HCT116 (cell line): Measurements from ENCODE around the gene CFAP410. TPM values are rescaled to one million over a fixed set of nuclear protein-coding genes. Genes with fewer than 3 reads are reported as not detected.

ENCODE experiments used
- ATAC-seq: fragments of 200-7000 bp; cut with Tn5 transposase; 2 replicates; pipeline ENCODE4 v1.9.1; 2020; ENCODE audit warnings: mild to moderate bottlenecking, moderate library complexity
- BruUV-seq: library from RNA; stranded (reverse); fragments of 400-500 nt; replicated peaks from 2 replicates; lab custom pipeline; 2021; lab: Mats Ljungman, UMichigan
- CTCF ChIA-PET: fragments of 300-600 bp; sonication (Branson Sonifier 250); formaldehyde crosslinking; loops from one replicate; lab custom pipeline; 2021; ENCODE audit warnings: antibody characterized with exemption; lab: Charles Lee
- POLR2A ChIA-PET: fragments of 300-600, 350-600 bp; sonication (Branson Sonifier 250); formaldehyde crosslinking; loops from one replicate; lab custom pipeline; 2021; ENCODE audit warnings: antibody characterized with exemption; lab: Charles Lee
- RAD21 ChIA-PET, 2 experiments: fragments of 300-600 bp; sonication (Branson Sonifier 250); formaldehyde crosslinking; loops; one replicate each; lab custom pipeline; 2023; ENCODE audit warnings: low total read pairs in 2 of 2; ENCODE audit not compliant: uncharacterized antibody in 2 of 2, unreplicated experiment in 2 of 2, low non-redundant PET in 1 of 2; lab: Charles Lee
- DNase-seq: peaks from one replicate; pipeline ENCODE4 v3.0.0-alpha.2; 2010; ENCODE audit warnings: low read depth, low spot score
- H2AFZ ChIP-seq: fragments of 200-600 bp; shearing (Covaris generic), sonication (generic); 2 replicates; pipeline ENCODE4 v1.6.1; 2017; ENCODE audit warnings: low read depth, mixed run types, mixed read lengths, antibody characterized with exemption, low read length; ENCODE audit not compliant: poor library complexity, severe bottlenecking
- H3K27ac ChIP-seq: 2 replicates; pipeline ENCODE4 v1.5.1; 2012; ENCODE audit warnings: low read depth, low read length
- H3K27me3 ChIP-seq: fragments of 200-600 bp; sonication (generic); 2 replicates; pipeline ENCODE4 v1.6.1; 2016; ENCODE audit warnings: mixed run types, low read length, mixed read lengths; ENCODE audit not compliant: insufficient read depth
- H3K36me3 ChIP-seq, 2 experiments: fragments of 200-500 bp in 1 of 2; fragments of 200-600 bp in 1 of 2; sonication (Bioruptor generic) in 1 of 2; sonication (generic) in 1 of 2; 2 replicates each; pipeline versions ENCODE4 v1.5.1 to v1.6.1; 2014 to 2016; ENCODE audit warnings: low read length in 2 of 2, inconsistent platforms in 1 of 2, mixed read lengths in 1 of 2, mixed run types in 1 of 2; ENCODE audit not compliant: insufficient read depth in 2 of 2, control insufficient read depth in 1 of 2
- H3K4me1 ChIP-seq, 2 experiments: fragments of 200-600 bp in 1 of 2; sonication (generic) in 1 of 2; 2 replicates each; pipeline versions ENCODE4 v1.5.1 to v1.6.1; 2012 to 2017; ENCODE audit warnings: low read length in 2 of 2, inconsistent platforms in 1 of 2, mild to moderate bottlenecking in 1 of 2, mixed read lengths in 1 of 2, mixed run types in 1 of 2, moderate library complexity in 1 of 2; ENCODE audit not compliant: insufficient read depth in 2 of 2, control insufficient read depth in 1 of 2
- H3K4me2 ChIP-seq: fragments of 200-600 bp; sonication (generic); 2 replicates; pipeline ENCODE4 v1.6.1; 2017; ENCODE audit warnings: mixed run types, low read length, mixed read lengths
- H3K4me3 ChIP-seq, 2 experiments: fragments of 200-600 bp in 1 of 2; sonication (generic) in 1 of 2; replicated peaks in 1 of 2; 2 replicates each; pipeline ENCODE4 v1.5.1; 2011 to 2016; ENCODE audit warnings: low read length in 2 of 2, control low read depth in 1 of 2, low read depth in 1 of 2, mild to moderate bottlenecking in 1 of 2, mixed read lengths in 1 of 2, mixed run types in 1 of 2
- H3K79me2 ChIP-seq: fragments of 200-600 bp; sonication (generic); 2 replicates; pipeline ENCODE4 v1.6.1; 2017; ENCODE audit warnings: mild to moderate bottlenecking, mixed run types, low read length, moderate library complexity, mixed read lengths; ENCODE audit not compliant: insufficient read depth
- H3K9ac ChIP-seq: fragments of 200-600 bp; sonication (generic); 2 replicates; pipeline ENCODE4 v1.6.1; 2016; ENCODE audit warnings: low read length, mixed read lengths
- H3K9me2 ChIP-seq: fragments of 200-600 bp; sonication (generic), shearing (Covaris generic); 2 replicates; pipeline ENCODE4 v1.6.1; 2017; ENCODE audit warnings: mixed run types, mild to moderate bottlenecking, moderate library complexity; ENCODE audit not compliant: insufficient read depth
- H3K9me3 ChIP-seq, 2 experiments: fragments of 200-500 bp in 1 of 2; fragments of 200-600 bp in 1 of 2; sonication (Bioruptor generic) in 1 of 2; sonication (generic) in 1 of 2; 2 replicates each; pipeline ENCODE4 v1.6.1; 2014 to 2017; ENCODE audit warnings: low read length in 2 of 2, mixed read lengths in 2 of 2, inconsistent platforms in 1 of 2, low read depth in 1 of 2, mild to moderate bottlenecking in 1 of 2, mixed run types in 1 of 2, moderate library complexity in 1 of 2; ENCODE audit not compliant: control insufficient read depth in 1 of 2, insufficient read depth in 1 of 2
- H4K20me1 ChIP-seq: fragments of 200-600 bp; sonication (generic), shearing (Covaris generic); 2 replicates; pipeline ENCODE4 v1.6.1; 2017; ENCODE audit warnings: mixed run types, mild to moderate bottlenecking, moderate library complexity; ENCODE audit not compliant: insufficient read depth
- EGR1 ChIP-seq: IDR thresholded peaks from 2 replicates; pipeline ENCODE4 v1.6.1; 2012; ENCODE audit warnings: low read depth
- ELF1 ChIP-seq: IDR thresholded peaks from 2 replicates; pipeline ENCODE4 v1.6.1; 2012; ENCODE audit warnings: low read depth, borderline replicate concordance
- EZH2 ChIP-seq: fragments of 200-600 bp; sonication (generic); IDR thresholded peaks from 2 replicates; pipeline ENCODE4 v1.6.1; 2017; ENCODE audit warnings: antibody characterized with exemption, mixed run types
- POLR2A ChIP-seq: IDR thresholded peaks from 2 replicates; pipeline ENCODE4 v1.7.0; 2011; ENCODE audit warnings: borderline replicate concordance; ENCODE audit not compliant: insufficient read depth, insufficient read length; ENCODE audit errors: extremely low read depth
- SIN3A ChIP-seq: IDR thresholded peaks from 2 replicates; pipeline ENCODE4 v1.6.1; 2012; ENCODE audit warnings: low read depth
- SRF ChIP-seq: IDR thresholded peaks from 2 replicates; pipeline ENCODE4 v1.6.1; 2012; ENCODE audit warnings: low read depth
- YY1 ChIP-seq: IDR thresholded peaks from 2 replicates; pipeline ENCODE4 v1.6.1; 2011; ENCODE audit warnings: low read length, low read depth, moderate library complexity, mild to moderate bottlenecking; ENCODE audit not compliant: insufficient replicate concordance; ENCODE audit errors: extremely low read depth
- ZNF274 ChIP-seq: fragments of 200-500 bp; sonication (Bioruptor generic); IDR thresholded peaks from 2 replicates; pipeline ENCODE4 v1.6.1; 2014; ENCODE audit warnings: mild to moderate bottlenecking, low read depth, low read length, inconsistent platforms
- intact Hi-C: fragments of 100-400 bp; cut with micrococcal nuclease; formaldehyde crosslinking; loops from 2 replicates; pipeline ENCODE4 v1.10.0; 2022
- total RNA-seq: library from RNA; stranded (reverse); gene quantifications from one replicate; pipeline ENCODE4 v1.2.1, GENCODE V29; 2021; ENCODE audit not compliant: unreplicated experiment
- TF ChIP-seq, protein P1 (sequence below): IDR thresholded peaks from 2 replicates; pipeline ENCODE4 v1.6.1; 2012
- TF ChIP-seq, protein P2 (sequence below), 3 experiments: fragments of 200-600 bp in 1 of 3; sonication (generic) in 1 of 3; IDR thresholded peaks in 2 of 3; conservative IDR thresholded peaks in 1 of 3; 2 replicates each; pipeline ENCODE4 v1.5.1; 2012 to 2017; ENCODE audit warnings: low read depth in 2 of 3, low read length in 2 of 3, antibody characterized with exemption in 1 of 3, borderline replicate concordance in 1 of 3, control low read depth in 1 of 3, mild to moderate bottlenecking in 1 of 3, mixed read lengths in 1 of 3, mixed run types in 1 of 3, moderate library complexity in 1 of 3; ENCODE audit not compliant: insufficient read depth in 1 of 3
- TF ChIP-seq, protein P3 (sequence below): IDR thresholded peaks from 2 replicates; pipeline ENCODE4 v1.6.1; 2012; ENCODE audit warnings: low read depth
- TF ChIP-seq, protein P4 (sequence below): IDR thresholded peaks from 2 replicates; pipeline ENCODE4 v1.6.1; 2012

Gene CFAP410
- total RNA-seq, 1 experiment from 2014 or later: 15.3 TPM

DNA sequence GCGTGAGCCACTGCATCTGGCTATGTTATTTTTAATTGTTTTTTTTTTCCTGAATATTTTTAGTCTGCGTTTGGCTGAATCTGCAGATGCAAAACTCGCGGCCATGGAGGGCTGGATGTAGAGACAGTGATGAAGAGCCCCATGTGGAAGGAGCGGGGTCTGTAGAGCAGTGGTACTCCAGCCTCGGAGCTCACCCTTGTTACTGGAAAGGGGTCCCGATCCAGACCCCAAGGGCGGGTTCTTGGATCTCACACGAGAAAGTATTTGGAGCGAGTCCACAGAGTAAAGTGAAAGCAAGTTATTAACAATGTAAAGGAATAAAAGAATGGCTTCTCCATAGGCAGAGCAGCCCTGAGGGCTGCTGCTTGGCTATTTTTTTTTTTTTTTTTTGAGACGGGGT, 17.0 kb upstream of the CFAP410 start:
- TF ChIP-seq, protein P1, sequence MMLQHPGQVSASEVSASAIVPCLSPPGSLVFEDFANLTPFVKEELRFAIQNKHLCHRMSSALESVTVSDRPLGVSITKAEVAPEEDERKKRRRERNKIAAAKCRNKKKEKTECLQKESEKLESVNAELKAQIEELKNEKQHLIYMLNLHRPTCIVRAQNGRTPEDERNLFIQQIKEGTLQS: no peak
- TF ChIP-seq EGR1 (no peak), EZH2 (no peak)
- Histone ChIP-seq H3K36me3 (no peaks in the 10 kb centered on the region), H3K4me2 (no peak overlapping the region), H3K4me3 (no peak overlapping the region), H3K27ac (no peak overlapping the region), H3K79me2 (no peaks in the 10 kb centered on the region), H3K9me3 (no peaks in the 10 kb centered on the region), H4K20me1 (no peaks in the 10 kb centered on the region), H3K27me3 (no peaks in the 10 kb centered on the region), H3K9me2 (no peaks in the 10 kb centered on the region), H3K9ac (no peak overlapping the region), H2AFZ (no peak overlapping the region), H3K4me1 (no peaks in the 10 kb centered on the region)
- no peak for DNase-seq
- CTCF ChIA-PET: no interaction called here
- RAD21 ChIA-PET: no interaction called here
- no TSS peak for BruUV-seq
- intact Hi-C loops: no loop called here
- POLR2A ChIA-PET: no interaction called here
- ATAC-seq: no peak

DNA sequence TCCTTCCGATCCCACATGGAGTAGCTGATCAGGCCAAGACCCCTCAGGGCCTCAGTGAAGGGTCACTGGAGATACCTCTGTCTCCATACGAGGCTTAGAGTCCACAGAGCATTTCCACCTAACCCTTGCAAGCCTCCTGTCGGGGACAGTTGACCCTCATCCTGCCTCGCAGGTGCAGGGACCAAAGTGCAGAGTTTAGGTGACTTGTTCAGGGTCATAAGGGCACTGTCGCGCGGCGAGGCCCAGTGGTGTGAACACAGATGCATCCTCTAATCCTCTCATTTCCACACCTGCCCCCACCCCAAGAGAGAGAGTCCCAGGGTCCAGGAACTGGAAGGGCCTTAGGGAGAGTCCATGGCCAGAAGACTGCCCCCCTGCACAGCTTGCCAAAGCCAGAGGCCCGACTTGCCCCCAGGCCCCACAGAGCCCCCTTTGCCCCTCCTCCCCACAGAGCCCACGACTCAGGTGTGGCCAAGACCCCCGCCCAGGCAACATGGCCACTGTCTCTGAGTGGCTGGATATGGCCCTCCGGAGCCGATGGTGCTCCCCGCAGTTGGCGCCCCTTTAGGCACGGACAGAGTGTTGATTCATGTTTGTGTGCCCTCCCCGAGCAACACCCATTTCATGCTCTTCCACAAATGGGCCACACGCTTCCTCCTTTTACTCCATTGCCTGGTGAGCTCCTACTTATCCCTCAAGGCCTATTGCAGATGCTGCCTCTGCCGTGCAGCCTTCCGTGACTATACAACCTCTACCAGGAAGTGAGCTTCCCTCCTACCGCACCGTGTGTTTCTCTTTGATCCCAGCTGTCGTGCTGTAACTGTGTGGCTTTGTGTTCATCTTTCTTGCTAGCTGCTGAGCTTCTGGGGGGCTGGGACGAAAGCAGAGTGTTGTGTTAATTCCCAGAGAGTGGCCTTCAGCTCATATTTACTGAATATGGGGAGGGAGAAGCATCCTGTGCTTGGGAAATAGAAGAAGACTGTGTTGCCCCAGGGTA, 15.9 kb upstream of the CFAP410 start:
- no peak overlapping the region for H2AFZ ChIP-seq
- H3K27ac ChIP-seq: no peak overlapping the region
- no peaks in the 10 kb centered on the region for H3K27me3 ChIP-seq
- no TSS peak for BruUV-seq
- ChIA-PET RAD21 (no interaction called here), CTCF (no interaction called here), POLR2A (no interaction called here)
- DNase-seq (no peak), ATAC-seq (no peak)
- H3K9ac ChIP-seq: no peak overlapping the region
- H3K79me2 ChIP-seq: no peaks in the 10 kb centered on the region
- H3K9me2 ChIP-seq: no peaks in the 10 kb centered on the region
- no peaks in the 10 kb centered on the region for H3K36me3 ChIP-seq
- H3K4me1 ChIP-seq: no peaks in the 10 kb centered on the region
- H3K9me3 ChIP-seq: no peaks in the 10 kb centered on the region
- no peaks in the 10 kb centered on the region for H4K20me1 ChIP-seq
- H3K4me2 ChIP-seq: no peak overlapping the region
- H3K4me3 ChIP-seq: no peak overlapping the region
- intact Hi-C loops: no loop called here
- TF ChIP-seq, protein P2, sequence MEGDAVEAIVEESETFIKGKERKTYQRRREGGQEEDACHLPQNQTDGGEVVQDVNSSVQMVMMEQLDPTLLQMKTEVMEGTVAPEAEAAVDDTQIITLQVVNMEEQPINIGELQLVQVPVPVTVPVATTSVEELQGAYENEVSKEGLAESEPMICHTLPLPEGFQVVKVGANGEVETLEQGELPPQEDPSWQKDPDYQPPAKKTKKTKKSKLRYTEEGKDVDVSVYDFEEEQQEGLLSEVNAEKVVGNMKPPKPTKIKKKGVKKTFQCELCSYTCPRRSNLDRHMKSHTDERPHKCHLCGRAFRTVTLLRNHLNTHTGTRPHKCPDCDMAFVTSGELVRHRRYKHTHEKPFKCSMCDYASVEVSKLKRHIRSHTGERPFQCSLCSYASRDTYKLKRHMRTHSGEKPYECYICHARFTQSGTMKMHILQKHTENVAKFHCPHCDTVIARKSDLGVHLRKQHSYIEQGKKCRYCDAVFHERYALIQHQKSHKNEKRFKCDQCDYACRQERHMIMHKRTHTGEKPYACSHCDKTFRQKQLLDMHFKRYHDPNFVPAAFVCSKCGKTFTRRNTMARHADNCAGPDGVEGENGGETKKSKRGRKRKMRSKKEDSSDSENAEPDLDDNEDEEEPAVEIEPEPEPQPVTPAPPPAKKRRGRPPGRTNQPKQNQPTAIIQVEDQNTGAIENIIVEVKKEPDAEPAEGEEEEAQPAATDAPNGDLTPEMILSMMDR (IDR thresholded peaks at IDR 0.05 in 2 of 3, conservative IDR thresholded peaks at IDR 0.05 in 1 of 3; ENCODE audit: borderline replicate concordance in 1 of 3, insufficient read depth in 1 of 3, low read depth in 2 of 3, low read length in 2 of 3): no peak
- TF ChIP-seq POLR2A (no peak), ZNF274 (no peak), SRF (no peak), ELF1 (no peak), SIN3A (no peak), YY1 (no peak)
- TF ChIP-seq, protein P1: no peak
- TF ChIP-seq, protein P3, sequence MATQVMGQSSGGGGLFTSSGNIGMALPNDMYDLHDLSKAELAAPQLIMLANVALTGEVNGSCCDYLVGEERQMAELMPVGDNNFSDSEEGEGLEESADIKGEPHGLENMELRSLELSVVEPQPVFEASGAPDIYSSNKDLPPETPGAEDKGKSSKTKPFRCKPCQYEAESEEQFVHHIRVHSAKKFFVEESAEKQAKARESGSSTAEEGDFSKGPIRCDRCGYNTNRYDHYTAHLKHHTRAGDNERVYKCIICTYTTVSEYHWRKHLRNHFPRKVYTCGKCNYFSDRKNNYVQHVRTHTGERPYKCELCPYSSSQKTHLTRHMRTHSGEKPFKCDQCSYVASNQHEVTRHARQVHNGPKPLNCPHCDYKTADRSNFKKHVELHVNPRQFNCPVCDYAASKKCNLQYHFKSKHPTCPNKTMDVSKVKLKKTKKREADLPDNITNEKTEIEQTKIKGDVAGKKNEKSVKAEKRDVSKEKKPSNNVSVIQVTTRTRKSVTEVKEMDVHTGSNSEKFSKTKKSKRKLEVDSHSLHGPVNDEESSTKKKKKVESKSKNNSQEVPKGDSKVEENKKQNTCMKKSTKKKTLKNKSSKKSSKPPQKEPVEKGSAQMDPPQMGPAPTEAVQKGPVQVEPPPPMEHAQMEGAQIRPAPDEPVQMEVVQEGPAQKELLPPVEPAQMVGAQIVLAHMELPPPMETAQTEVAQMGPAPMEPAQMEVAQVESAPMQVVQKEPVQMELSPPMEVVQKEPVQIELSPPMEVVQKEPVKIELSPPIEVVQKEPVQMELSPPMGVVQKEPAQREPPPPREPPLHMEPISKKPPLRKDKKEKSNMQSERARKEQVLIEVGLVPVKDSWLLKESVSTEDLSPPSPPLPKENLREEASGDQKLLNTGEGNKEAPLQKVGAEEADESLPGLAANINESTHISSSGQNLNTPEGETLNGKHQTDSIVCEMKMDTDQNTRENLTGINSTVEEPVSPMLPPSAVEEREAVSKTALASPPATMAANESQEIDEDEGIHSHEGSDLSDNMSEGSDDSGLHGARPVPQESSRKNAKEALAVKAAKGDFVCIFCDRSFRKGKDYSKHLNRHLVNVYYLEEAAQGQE: no peak
- TF ChIP-seq, protein P4, sequence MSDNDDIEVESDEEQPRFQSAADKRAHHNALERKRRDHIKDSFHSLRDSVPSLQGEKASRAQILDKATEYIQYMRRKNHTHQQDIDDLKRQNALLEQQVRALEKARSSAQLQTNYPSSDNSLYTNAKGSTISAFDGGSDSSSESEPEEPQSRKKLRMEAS: no peak
